GM18873 (cell line): ENCODE data around the gene RALGPS2.
"Not testable (repeated sequence)": the region's sequence is repeated elsewhere in the genome, so short reads cannot be mapped to it uniquely, and the experiment has no call there.

ENCODE experiments used
- ATAC-seq: cut with Tn5 transposase; IDR thresholded peaks from one replicate; pipeline ENCODE4 v1.9.1; 2021; ENCODE audit warnings: mild to moderate bottlenecking, moderate library complexity, moderate number of reproducible peaks; ENCODE audit not compliant: unreplicated experiment, low FRiP score

Gene RALGPS2

GRCh38 chr1:178723546-178723945, 1.5 kb upstream of the RALGPS2 start:
- ATAC-seq = no peak

- ATAC-seq = no peak
Measured at GRCh38 chr1:178724376-178724727, 692 bp upstream of the RALGPS2 start.

- ATAC-seq = peak; percentile 30
Measured at GRCh38 chr1:178725466-178726086, 532 bp downstream of the RALGPS2 start.

- ATAC-seq = peak; percentile 89
Measured at GRCh38 chr1:178726087-178726517, 1.1 kb downstream of the RALGPS2 start.

- no peak for ATAC-seq
Measured at GRCh38 chr1:178726545-178726944, 1.5 kb downstream of the RALGPS2 start.

GRCh38 chr1:178727014-178727895, 2.2 kb downstream of the RALGPS2 start:
- ATAC-seq = no peak

GRCh38 chr1:178733972-178734371, 8.9 kb downstream of the RALGPS2 start:
- no peak for ATAC-seq

GRCh38 chr1:178738780-178739179, 13.7 kb downstream of the RALGPS2 start:
- no peak for ATAC-seq

- ATAC-seq = no peak
Measured at GRCh38 chr1:178739285-178740045, 14.4 kb downstream of the RALGPS2 start.

GRCh38 chr1:178740491-178740890, 15.4 kb downstream of the RALGPS2 start:
- no peak for ATAC-seq

- ATAC-seq = no peak
Measured at GRCh38 chr1:178740924-178741323, 15.9 kb downstream of the RALGPS2 start.

GRCh38 chr1:178743801-178744200, 18.8 kb downstream of the RALGPS2 start:
- no peak for ATAC-seq

GRCh38 chr1:178745260-178745659, 20.2 kb downstream of the RALGPS2 start:
- ATAC-seq = no peak

- ATAC-seq = no peak
Measured at GRCh38 chr1:178746345-178746744, 21.3 kb downstream of the RALGPS2 start.

- ATAC-seq = not testable (repeated sequence)
Measured at GRCh38 chr1:178747361-178747760, 22.3 kb downstream of the RALGPS2 start.

GRCh38 chr1:178749581-178750166, 24.6 kb downstream of the RALGPS2 start:
- no peak for ATAC-seq

- ATAC-seq = no peak
Measured at GRCh38 chr1:178751046-178751445, 26.0 kb downstream of the RALGPS2 start.

GRCh38 chr1:178752891-178753290, 27.8 kb downstream of the RALGPS2 start:
- ATAC-seq = no peak

- ATAC-seq = not testable (repeated sequence)
Measured at GRCh38 chr1:178754655-178755256, 29.7 kb downstream of the RALGPS2 start.

GRCh38 chr1:178768423-178768822, 43.4 kb downstream of the RALGPS2 start:
- no peak for ATAC-seq
